HEK293 (cell line): ENCODE results near the gene WFDC12.

Experiments
- CTCF ChIA-PET: fragments of 350-600 bp; formaldehyde crosslinking; extraction: SDS; loops from one replicate; lab custom pipeline; 2021; ENCODE audit warnings: antibody characterized with exemption; lab: Yijun Ruan, JAX
- POLR2A ChIA-PET: fragments of 300-600 bp; formaldehyde crosslinking; extraction: SDS; loops from one replicate; lab custom pipeline; 2020; ENCODE audit warnings: antibody characterized with exemption, inconsistent platforms; lab: Yijun Ruan, JAX
- H3K27ac ChIP-seq: fragments of 200-500 bp; sonication (Bioruptor generic); 2 replicates; pipeline ENCODE4 v1.5.1; 2014; ENCODE audit warnings: low read depth, low read length, control low read depth, inconsistent platforms; ENCODE audit errors: extremely low read depth
- H3K36me3 ChIP-seq, 2 experiments: fragments of 200-500 bp in 1 of 2; sonication (Bioruptor generic) in 1 of 2; 1 replicate in 1 of 2; 2 replicates in 1 of 2; pipeline ENCODE4 v1.5.1; 2014 to 2017; ENCODE audit warnings: inconsistent platforms in 2 of 2, low read length in 2 of 2; ENCODE audit not compliant: control insufficient read depth in 2 of 2, insufficient read depth in 1 of 2
- H3K4me1 ChIP-seq: fragments of 200-500 bp; sonication (Bioruptor generic); 2 replicates; pipeline ENCODE4 v1.5.1; 2014; ENCODE audit warnings: mild to moderate bottlenecking, low read length, inconsistent platforms; ENCODE audit not compliant: control insufficient read depth, insufficient read depth
- H3K4me3 ChIP-seq: 2 replicates; pipeline ENCODE4 v1.5.1; 2011; ENCODE audit warnings: low read depth, mild to moderate bottlenecking, control low read depth, low read length, moderate library complexity
- H3K9me3 ChIP-seq: fragments of 200-500 bp; sonication (Bioruptor generic); 2 replicates; pipeline ENCODE4 v1.5.1; 2014; ENCODE audit warnings: low read depth, low read length, inconsistent platforms; ENCODE audit not compliant: control insufficient read depth, insufficient read depth
- BCL11B ChIP-seq: fragments of 450-650 bp; formaldehyde crosslinking; IDR thresholded peaks from 2 replicates; pipeline ENCODE4 v1.5.1; 2016; ENCODE audit warnings: low read depth, missing biosample characterization, missing genetic modification characterization
- KLF1 ChIP-seq: fragments of 450-650 bp; formaldehyde crosslinking; IDR thresholded peaks from 2 replicates; pipeline ENCODE4 v1.5.1; 2016; ENCODE audit warnings: missing biosample characterization, missing genetic modification characterization
- KLF7 ChIP-seq: fragments of 450-650 bp; formaldehyde crosslinking; IDR thresholded peaks from 2 replicates; pipeline ENCODE4 v1.5.1; 2016; ENCODE audit warnings: missing biosample characterization, missing genetic modification characterization, borderline replicate concordance
- OSR2 ChIP-seq: fragments of 450-650 bp; formaldehyde crosslinking; IDR thresholded peaks from 2 replicates; pipeline ENCODE4 v1.5.1; 2016; ENCODE audit warnings: missing biosample characterization, missing genetic modification characterization
- SETDB1 ChIP-seq: IDR thresholded peaks from one replicate; pipeline ENCODE4 v1.6.1; 2017; ENCODE audit warnings: mild to moderate bottlenecking, low read length, moderate library complexity, mixed read lengths; ENCODE audit not compliant: insufficient read length
- ZBTB17 ChIP-seq: fragments of 450-650 bp; formaldehyde crosslinking; IDR thresholded peaks from 2 replicates; pipeline ENCODE4 v1.5.1; 2016; ENCODE audit warnings: missing biosample characterization, missing genetic modification characterization
- ZBTB7A ChIP-seq: fragments of 450-650 bp; formaldehyde crosslinking; IDR thresholded peaks from 2 replicates; pipeline ENCODE4 v1.5.1; 2016; ENCODE audit warnings: low read depth, missing biosample characterization, missing genetic modification characterization
- ZIC2 ChIP-seq: fragments of 450-650 bp; formaldehyde crosslinking; IDR thresholded peaks from 2 replicates; pipeline ENCODE4 v1.5.1; 2016; ENCODE audit warnings: missing biosample characterization, missing genetic modification characterization
- ZNF121 ChIP-seq: fragments of 450-650 bp; formaldehyde crosslinking; IDR thresholded peaks from 2 replicates; pipeline ENCODE4 v1.5.1; 2016; ENCODE audit warnings: missing biosample characterization, missing genetic modification characterization
- ZNF140 ChIP-seq: fragments of 450-650 bp; formaldehyde crosslinking; IDR thresholded peaks from 2 replicates; pipeline ENCODE4 v1.5.1; 2016; ENCODE audit warnings: missing biosample characterization, missing genetic modification characterization
- ZNF169 ChIP-seq: fragments of 450-650 bp; formaldehyde crosslinking; IDR thresholded peaks from 2 replicates; pipeline ENCODE4 v1.5.1; 2016; ENCODE audit warnings: missing biosample characterization, missing genetic modification characterization
- ZNF394 ChIP-seq: fragments of 450-650 bp; formaldehyde crosslinking; IDR thresholded peaks from 2 replicates; pipeline ENCODE4 v1.5.1; 2016; ENCODE audit warnings: missing biosample characterization, missing genetic modification characterization, mild to moderate bottlenecking, moderate library complexity, borderline replicate concordance
- ZNF416 ChIP-seq: fragments of 450-650 bp; formaldehyde crosslinking; IDR thresholded peaks from 2 replicates; pipeline ENCODE4 v1.5.1; 2016; ENCODE audit warnings: missing biosample characterization, missing genetic modification characterization
- ZNF529 ChIP-seq: fragments of 450-650 bp; formaldehyde crosslinking; IDR thresholded peaks from 2 replicates; pipeline ENCODE4 v1.5.1; 2017; ENCODE audit warnings: missing genetic modification characterization, missing biosample characterization; ENCODE audit not compliant: insufficient replicate concordance
- ZNF792 ChIP-seq: fragments of 450-650 bp; formaldehyde crosslinking; IDR thresholded peaks from 2 replicates; pipeline ENCODE4 v1.5.1; 2016; ENCODE audit warnings: missing biosample characterization, missing genetic modification characterization
- TF ChIP-seq, protein P1 (sequence below): fragments of 450-650 bp; formaldehyde crosslinking; IDR thresholded peaks from 2 replicates; pipeline ENCODE4 v1.5.1; 2017; ENCODE audit warnings: missing biosample characterization, missing genetic modification characterization
- TF ChIP-seq, protein P2 (sequence below): fragments of 450-650 bp; formaldehyde crosslinking; IDR thresholded peaks from 2 replicates; pipeline ENCODE4 v1.5.1; 2016; ENCODE audit warnings: missing biosample characterization, missing genetic modification characterization
- TF ChIP-seq, protein P3 (sequence below): fragments of 450-650 bp; formaldehyde crosslinking; IDR thresholded peaks from 2 replicates; pipeline ENCODE4 v1.5.1; 2017; ENCODE audit warnings: missing biosample characterization, missing genetic modification characterization
- TF ChIP-seq, protein P4 (sequence below): fragments of 450-650 bp; formaldehyde crosslinking; IDR thresholded peaks from 2 replicates; pipeline ENCODE4 v1.5.1; 2016; ENCODE audit warnings: missing biosample characterization, missing genetic modification characterization

WFDC12 gene

DNA sequence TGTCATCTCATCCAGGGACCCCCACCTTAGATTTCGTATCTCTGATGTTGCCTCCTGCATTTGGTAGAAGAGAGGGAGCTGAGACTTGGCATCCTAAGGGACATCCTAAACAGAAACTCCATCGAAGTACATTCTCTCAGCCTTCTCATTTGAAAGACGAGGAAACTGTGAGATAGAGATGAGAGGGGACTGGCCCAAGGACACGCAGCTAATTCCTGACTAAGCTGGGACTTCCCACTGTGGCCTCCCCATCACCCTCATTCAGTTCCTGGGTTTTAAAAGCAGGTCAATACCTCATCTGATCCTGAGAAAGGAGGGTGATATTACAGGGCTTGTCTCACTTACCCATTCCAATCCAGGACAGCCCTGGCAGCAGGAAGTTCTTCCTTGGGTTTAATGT lies 8.4 kb downstream of the WFDC12 start:
- H3K4me1 ChIP-seq, result no peaks in the 10 kb centered on the region
- no peak for TF ChIP-seq BCL11B (tag by site-specific recombination)
- TF ChIP-seq ZNF792, result no peak
- no peak for TF ChIP-seq ZIC2 (tag by site-specific recombination)
- TF ChIP-seq ZNF140, result no peak
- no peak for TF ChIP-seq ZNF394 (tag by site-specific recombination)
- TF ChIP-seq, all 188 proteins: peak for 0
- no peak overlapping the region for H3K4me3 ChIP-seq
- H3K9me3 ChIP-seq, result no peaks in the 10 kb centered on the region
- no peak overlapping the region for H3K27ac ChIP-seq
- no peaks in the 10 kb centered on the region for H3K36me3 ChIP-seq
- POLR2A ChIA-PET, result no interaction called here
- CTCF ChIA-PET, result interaction anchor here (0.5 to 1.4 kb wide), 3 partner anchors 20 to 178 kb away, joined by 3 to 4 read pairs (median 4); no protein-coding TSS in a partner anchor

DNA sequence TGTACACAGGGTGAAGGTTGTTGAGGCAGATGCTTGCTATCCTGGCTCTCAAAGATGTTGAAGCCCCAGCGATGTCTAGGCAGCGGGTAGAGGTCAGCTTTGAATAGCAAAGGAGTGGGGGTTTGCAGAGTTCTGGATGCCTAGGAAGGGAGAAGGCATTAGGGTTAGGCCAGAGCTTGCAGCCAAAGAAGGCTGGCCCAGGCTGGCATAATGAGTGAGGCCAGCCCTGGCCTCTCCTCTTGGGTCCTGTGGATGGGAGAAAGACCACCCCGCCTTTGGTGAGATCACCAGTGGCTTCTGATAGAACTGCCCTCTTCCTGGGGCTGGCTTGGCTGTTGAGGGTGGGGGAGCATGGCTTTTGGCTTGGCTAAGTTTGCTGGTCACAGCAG lies 8.9 kb downstream of the WFDC12 start:
- H3K4me1 ChIP-seq, result no peaks in the 10 kb centered on the region
- H3K27ac ChIP-seq, result no peak overlapping the region
- CTCF ChIA-PET, result interaction anchor here (1.0 to 1.4 kb wide), 2 partner anchors 20 to 179 kb away, joined by 3 to 4 read pairs; no protein-coding TSS in a partner anchor
- H3K36me3 ChIP-seq, result no peaks in the 10 kb centered on the region
- H3K9me3 ChIP-seq, result no peaks in the 10 kb centered on the region
- POLR2A ChIA-PET, result no interaction called here
- no peak for TF ChIP-seq ZNF792
- TF ChIP-seq, protein P1, sequence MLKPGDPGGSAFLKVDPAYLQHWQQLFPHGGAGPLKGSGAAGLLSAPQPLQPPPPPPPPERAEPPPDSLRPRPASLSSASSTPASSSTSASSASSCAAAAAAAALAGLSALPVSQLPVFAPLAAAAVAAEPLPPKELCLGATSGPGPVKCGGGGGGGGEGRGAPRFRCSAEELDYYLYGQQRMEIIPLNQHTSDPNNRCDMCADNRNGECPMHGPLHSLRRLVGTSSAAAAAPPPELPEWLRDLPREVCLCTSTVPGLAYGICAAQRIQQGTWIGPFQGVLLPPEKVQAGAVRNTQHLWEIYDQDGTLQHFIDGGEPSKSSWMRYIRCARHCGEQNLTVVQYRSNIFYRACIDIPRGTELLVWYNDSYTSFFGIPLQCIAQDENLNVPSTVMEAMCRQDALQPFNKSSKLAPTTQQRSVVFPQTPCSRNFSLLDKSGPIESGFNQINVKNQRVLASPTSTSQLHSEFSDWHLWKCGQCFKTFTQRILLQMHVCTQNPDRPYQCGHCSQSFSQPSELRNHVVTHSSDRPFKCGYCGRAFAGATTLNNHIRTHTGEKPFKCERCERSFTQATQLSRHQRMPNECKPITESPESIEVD, result no peak
- no peak for TF ChIP-seq KLF1 (tag by site-specific recombination)
- no peak for TF ChIP-seq ZNF416 (tag by site-specific recombination)
- no peak for TF ChIP-seq ZBTB7A (tag by site-specific recombination)
- TF ChIP-seq ZNF529, result no peak
- TF ChIP-seq, protein P2, sequence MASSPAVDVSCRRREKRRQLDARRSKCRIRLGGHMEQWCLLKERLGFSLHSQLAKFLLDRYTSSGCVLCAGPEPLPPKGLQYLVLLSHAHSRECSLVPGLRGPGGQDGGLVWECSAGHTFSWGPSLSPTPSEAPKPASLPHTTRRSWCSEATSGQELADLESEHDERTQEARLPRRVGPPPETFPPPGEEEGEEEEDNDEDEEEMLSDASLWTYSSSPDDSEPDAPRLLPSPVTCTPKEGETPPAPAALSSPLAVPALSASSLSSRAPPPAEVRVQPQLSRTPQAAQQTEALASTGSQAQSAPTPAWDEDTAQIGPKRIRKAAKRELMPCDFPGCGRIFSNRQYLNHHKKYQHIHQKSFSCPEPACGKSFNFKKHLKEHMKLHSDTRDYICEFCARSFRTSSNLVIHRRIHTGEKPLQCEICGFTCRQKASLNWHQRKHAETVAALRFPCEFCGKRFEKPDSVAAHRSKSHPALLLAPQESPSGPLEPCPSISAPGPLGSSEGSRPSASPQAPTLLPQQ (tag by site-specific recombination), result no peak
- TF ChIP-seq SETDB1, result no peak
- TF ChIP-seq OSR2 (tag by site-specific recombination), result no peak
- TF ChIP-seq, protein P3, sequence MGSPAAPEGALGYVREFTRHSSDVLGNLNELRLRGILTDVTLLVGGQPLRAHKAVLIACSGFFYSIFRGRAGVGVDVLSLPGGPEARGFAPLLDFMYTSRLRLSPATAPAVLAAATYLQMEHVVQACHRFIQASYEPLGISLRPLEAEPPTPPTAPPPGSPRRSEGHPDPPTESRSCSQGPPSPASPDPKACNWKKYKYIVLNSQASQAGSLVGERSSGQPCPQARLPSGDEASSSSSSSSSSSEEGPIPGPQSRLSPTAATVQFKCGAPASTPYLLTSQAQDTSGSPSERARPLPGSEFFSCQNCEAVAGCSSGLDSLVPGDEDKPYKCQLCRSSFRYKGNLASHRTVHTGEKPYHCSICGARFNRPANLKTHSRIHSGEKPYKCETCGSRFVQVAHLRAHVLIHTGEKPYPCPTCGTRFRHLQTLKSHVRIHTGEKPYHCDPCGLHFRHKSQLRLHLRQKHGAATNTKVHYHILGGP (tag by site-specific recombination), result no peak
- TF ChIP-seq KLF7 (tag by site-specific recombination), result no peak
- TF ChIP-seq ZBTB17 (tag by site-specific recombination), result no peak
- no peak for TF ChIP-seq ZNF169 (tag by site-specific recombination)
- TF ChIP-seq, protein P4, sequence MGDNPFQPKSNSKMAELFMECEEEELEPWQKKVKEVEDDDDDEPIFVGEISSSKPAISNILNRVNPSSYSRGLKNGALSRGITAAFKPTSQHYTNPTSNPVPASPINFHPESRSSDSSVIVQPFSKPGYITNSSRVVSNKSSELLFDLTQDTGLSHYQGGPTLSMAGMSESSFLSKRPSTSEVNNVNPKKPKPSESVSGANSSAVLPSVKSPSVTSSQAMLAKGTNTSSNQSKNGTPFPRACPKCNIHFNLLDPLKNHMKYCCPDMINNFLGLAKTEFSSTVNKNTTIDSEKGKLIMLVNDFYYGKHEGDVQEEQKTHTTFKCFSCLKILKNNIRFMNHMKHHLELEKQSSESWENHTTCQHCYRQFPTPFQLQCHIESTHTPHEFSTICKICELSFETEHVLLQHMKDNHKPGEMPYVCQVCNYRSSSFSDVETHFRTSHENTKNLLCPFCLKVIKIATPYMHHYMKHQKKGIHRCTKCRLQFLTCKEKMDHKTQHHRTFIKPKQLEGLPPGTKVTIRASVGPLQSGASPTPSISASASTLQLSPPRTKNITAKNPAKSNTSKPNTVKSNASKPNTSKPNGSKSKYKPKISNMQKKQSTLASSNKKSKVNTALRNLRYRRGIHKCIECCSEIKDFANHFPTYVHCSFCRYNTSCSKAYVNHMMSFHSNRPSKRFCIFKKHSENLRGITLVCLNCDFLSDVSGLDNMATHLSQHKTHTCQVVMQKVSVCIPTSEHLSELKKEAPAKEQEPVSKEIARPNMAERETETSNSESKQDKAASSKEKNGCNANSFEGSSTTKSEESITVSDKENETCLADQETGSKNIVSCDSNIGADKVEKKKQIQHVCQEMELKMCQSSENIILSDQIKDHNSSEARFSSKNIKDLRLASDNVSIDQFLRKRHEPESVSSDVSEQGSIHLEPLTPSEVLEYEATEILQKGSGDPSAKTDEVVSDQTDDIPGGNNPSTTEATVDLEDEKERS, result no peak
- no peak for TF ChIP-seq ZNF121 (tag by site-specific recombination)
- H3K4me3 ChIP-seq, result no peak overlapping the region
